Measurements from ENCODE around the gene KCNQ5.

DNA sequence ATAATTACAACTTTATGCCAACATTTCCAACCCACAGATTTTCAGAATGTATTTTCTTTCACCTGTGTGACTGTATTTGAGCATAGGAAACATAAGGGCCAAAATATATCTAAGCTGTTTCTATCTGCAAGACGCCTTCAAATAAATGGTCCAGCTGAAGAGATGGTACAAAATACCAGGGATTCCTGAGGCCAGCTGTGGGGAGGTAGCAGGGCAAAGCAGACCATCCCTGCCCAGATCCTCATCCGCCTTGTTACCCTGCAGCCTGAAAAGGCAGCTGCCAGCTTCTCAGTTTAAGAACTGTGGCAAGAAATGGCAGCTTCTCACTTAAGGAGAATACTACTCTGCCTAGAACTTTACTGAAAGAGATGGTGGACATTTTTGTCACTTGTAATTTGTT is 460.1 kb downstream of the KCNQ5 start:
- TF ChIP-seq, protein P1, sequence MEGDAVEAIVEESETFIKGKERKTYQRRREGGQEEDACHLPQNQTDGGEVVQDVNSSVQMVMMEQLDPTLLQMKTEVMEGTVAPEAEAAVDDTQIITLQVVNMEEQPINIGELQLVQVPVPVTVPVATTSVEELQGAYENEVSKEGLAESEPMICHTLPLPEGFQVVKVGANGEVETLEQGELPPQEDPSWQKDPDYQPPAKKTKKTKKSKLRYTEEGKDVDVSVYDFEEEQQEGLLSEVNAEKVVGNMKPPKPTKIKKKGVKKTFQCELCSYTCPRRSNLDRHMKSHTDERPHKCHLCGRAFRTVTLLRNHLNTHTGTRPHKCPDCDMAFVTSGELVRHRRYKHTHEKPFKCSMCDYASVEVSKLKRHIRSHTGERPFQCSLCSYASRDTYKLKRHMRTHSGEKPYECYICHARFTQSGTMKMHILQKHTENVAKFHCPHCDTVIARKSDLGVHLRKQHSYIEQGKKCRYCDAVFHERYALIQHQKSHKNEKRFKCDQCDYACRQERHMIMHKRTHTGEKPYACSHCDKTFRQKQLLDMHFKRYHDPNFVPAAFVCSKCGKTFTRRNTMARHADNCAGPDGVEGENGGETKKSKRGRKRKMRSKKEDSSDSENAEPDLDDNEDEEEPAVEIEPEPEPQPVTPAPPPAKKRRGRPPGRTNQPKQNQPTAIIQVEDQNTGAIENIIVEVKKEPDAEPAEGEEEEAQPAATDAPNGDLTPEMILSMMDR (IDR thresholded peaks at IDR 0.05; ENCODE audit: low read depth, low read length): no peak
- no peak for TF ChIP-seq EZH2phosphoT487 (IDR thresholded peaks at IDR 0.05; ENCODE audit: low read depth)
